Fibroblast of skin of left biceps (primary cell): ENCODE results near the gene RIF1.
A peak's percentile ranks its signal among the peaks of the same experiment; 100 is the strongest.

Experiments
- DNase-seq, 2 experiments: peaks; one replicate each; pipeline ENCODE4 v3.0.0-alpha.2; 2013; ENCODE audit warnings: low read depth in 2 of 2

RIF1 gene, protein sequence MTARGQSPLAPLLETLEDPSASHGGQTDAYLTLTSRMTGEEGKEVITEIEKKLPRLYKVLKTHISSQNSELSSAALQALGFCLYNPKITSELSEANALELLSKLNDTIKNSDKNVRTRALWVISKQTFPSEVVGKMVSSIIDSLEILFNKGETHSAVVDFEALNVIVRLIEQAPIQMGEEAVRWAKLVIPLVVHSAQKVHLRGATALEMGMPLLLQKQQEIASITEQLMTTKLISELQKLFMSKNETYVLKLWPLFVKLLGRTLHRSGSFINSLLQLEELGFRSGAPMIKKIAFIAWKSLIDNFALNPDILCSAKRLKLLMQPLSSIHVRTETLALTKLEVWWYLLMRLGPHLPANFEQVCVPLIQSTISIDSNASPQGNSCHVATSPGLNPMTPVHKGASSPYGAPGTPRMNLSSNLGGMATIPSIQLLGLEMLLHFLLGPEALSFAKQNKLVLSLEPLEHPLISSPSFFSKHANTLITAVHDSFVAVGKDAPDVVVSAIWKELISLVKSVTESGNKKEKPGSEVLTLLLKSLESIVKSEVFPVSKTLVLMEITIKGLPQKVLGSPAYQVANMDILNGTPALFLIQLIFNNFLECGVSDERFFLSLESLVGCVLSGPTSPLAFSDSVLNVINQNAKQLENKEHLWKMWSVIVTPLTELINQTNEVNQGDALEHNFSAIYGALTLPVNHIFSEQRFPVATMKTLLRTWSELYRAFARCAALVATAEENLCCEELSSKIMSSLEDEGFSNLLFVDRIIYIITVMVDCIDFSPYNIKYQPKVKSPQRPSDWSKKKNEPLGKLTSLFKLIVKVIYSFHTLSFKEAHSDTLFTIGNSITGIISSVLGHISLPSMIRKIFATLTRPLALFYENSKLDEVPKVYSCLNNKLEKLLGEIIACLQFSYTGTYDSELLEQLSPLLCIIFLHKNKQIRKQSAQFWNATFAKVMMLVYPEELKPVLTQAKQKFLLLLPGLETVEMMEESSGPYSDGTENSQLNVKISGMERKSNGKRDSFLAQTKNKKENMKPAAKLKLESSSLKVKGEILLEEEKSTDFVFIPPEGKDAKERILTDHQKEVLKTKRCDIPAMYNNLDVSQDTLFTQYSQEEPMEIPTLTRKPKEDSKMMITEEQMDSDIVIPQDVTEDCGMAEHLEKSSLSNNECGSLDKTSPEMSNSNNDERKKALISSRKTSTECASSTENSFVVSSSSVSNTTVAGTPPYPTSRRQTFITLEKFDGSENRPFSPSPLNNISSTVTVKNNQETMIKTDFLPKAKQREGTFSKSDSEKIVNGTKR (N-terminal part only)

DNA sequence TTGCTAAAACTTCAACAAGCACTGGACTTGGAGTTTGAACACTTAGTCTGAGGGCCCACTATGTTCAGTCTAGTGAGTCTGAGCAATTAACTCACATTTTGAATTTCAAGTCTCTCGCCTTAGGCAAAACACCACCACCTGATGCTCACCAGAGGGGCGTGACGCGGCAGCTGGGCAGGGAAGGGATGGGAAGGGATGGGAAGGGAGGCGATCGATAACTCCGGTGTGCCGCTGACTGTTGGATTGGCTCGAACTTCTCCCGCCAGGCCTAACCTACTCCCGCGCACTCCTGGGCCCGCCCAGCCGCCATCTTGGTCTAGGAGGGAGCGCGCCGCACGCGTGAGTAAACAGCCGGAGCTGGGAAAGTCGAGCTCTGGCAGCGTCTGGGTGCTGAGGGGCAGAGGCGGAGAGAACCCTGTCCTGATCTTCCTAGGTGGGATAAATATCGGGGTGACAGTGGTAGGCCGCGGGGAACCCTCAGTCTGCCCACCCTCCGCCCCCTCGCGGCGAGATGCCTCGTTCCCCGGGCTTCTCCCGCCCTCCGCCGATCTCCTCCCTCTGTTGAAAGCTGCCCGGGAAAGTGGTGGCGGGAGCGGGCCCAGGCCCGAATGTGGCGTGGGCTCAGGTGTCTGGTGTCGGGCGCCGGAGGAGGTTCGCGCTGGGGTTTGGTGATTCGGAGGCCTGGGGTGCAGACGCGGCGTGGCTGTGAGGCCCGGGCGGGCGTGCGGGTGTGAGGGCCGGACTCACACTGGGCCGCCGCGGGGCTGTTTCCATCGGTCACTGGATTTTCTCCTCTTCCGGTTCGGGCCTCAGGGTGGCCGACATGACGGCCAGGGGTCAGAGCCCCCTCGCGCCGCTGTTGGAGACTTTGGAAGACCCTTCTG lies at the start of gene RIF1:
RIF1 (plus strand) TSS at position 302 of the 884 bp plus-strand sequence; CDS start at position 824, 522 bp downstream.
- peak; percentile 74 to 81 for DNase-seq

GRCh38 chr2:151361674-151362370 lies 47.9 kb upstream of the RIF1 start:
- no peak for DNase-seq

DNA sequence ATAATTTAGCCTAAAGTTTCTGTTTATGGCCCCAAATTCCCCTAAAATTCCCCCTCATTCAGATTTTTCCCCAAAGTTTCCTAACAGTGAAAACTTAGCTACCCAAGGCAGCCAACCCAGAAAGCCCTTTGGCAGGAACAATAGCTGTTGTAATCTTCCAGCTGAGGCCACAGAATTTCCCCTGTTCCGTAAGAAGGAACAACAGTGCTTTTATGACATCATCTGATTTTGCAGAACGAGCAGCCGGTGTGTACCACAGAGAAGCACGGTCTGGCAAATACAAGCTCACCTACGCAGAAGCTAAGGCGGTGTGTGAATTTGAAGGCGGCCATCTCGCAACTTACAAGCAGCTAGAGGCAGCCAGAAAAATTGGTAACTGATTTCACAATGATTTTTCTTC lies 46.0 kb upstream of the RIF1 start:
- no peak for DNase-seq

DNA sequence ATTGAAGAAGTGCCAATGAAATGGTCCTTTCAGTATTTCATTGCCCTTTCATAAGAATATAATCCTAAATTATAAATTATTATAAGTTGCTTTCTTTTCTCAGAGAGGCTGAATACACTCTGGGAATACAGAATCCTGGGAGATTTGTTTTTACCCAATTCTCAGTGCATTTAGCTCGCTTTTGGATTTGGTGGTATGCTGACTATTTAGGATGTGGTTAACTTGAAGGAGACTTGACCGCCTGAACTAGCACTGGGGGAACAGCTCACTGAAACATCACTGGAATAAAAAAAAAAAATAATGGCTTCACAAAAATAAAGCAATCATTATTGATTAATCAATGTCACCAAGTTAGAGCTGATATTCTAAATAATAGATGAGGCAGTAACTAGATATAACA lies 42.1 kb upstream of the RIF1 start:
- DNase-seq: no peak

GRCh38 chr2:151374436-151374835 lies 35.3 kb upstream of the RIF1 start:
- DNase-seq: no peak

GRCh38 chr2:151379169-151379568 lies 30.5 kb upstream of the RIF1 start:
- no peak for DNase-seq

DNA sequence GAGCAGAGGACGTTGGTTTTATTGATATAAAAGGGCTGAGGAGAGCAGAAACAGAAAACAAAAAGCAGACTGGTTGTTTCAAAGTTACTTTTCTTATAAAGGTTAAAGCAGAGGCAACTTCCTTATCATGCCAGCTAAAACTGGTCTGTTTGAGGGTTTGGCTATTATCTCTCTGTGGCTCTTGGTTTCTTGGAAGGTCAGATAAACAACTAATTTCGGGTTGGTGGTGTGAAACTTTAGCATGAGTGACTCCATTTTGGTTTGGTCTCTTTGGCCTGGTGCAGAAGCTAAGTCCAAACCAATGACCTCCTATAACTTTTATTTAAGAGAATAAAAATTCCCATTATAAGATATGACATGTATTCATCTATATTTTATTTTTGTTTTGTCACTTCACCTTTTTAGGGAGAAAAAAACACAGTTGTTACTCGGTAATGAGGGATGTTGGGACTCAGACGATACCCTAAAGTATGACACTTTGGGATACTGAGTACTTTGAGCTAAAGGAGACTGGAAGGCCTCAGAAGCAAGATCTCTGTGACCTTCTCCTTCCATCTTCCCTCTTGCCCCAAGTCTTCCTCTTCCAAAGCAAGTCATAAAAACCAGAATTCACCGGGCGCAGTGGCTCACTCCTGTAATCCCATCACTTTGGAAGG lies 29.0 kb upstream of the RIF1 start:
- no peak for DNase-seq

DNA sequence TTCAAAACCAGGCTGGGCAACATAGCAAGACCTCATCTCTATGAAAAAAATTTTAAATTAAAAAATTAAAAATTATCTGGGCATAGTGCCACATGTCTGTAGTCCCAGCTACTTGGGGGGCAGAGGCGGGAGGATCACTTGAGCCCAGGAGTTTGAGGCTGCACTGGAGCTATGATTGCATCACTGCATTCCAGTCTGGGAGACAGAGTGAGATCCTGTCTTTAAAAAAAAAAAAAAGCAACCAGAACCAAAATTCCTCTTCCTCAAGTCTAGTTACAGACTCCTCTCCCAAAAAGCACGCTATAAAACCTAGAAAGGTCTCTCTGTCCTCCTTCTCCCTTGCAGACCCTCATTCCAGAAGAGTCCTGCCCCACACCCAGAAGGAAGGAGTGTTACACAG lies 28.4 kb upstream of the RIF1 start:
- DNase-seq: peak; percentile 59 to 65

DNA sequence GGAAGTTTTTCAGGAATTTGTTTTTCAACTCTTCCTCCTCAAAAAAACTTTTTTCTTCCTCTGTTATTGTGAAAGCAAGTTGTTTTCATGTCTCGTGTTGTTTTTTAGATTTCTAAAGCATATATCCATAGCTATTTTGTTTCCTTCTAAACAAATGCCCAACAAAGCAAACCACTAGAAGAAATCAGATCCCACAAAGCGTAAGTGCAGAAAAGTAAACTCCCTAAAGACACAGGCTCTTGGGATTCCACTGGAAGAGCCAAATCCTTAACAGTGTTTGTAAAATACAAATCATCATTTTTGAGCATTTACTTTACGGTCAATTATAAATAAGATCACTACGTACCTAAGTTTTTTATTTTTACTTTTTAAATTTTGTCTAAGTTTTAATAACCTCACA lies 21.7 kb upstream of the RIF1 start:
- DNase-seq: no peak

DNA sequence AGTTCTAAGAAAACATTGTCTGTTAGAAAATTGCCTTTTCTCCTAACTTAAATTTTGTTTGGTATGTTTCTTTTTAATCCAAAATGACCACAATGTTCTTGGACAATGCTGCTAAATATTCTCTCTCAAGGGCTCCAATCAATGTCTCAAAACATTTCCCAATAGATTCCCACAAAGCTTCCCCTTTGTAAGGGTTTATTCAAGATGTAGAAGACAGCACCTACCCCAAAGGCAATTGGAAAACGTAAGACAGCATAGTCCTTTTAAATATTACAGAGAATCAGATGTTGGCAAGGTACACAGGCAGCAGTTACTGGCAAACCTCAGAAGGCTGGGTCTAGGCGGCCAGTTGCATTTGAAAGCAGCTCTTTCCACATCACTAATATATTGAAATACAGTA lies 18.3 kb upstream of the RIF1 start:
- no peak for DNase-seq

DNA sequence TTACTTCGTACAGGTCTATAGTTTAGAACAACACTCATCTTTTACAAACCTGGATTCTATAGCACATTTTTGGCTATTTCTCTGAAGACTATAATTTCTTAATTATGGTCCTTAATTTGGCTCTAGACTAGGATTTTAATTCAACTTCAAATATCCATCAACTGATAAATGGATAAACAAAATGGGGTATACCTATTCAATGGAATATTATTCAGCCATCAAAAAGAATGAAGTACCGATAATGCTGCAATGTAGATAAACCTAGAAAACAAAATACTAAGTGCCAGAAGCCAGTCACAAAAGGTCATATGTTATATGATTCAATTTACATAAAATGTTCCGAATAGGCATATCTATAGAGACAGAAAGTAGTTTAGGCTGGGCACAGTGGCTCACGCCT lies 15.2 kb upstream of the RIF1 start:
- DNase-seq: no peak

DNA sequence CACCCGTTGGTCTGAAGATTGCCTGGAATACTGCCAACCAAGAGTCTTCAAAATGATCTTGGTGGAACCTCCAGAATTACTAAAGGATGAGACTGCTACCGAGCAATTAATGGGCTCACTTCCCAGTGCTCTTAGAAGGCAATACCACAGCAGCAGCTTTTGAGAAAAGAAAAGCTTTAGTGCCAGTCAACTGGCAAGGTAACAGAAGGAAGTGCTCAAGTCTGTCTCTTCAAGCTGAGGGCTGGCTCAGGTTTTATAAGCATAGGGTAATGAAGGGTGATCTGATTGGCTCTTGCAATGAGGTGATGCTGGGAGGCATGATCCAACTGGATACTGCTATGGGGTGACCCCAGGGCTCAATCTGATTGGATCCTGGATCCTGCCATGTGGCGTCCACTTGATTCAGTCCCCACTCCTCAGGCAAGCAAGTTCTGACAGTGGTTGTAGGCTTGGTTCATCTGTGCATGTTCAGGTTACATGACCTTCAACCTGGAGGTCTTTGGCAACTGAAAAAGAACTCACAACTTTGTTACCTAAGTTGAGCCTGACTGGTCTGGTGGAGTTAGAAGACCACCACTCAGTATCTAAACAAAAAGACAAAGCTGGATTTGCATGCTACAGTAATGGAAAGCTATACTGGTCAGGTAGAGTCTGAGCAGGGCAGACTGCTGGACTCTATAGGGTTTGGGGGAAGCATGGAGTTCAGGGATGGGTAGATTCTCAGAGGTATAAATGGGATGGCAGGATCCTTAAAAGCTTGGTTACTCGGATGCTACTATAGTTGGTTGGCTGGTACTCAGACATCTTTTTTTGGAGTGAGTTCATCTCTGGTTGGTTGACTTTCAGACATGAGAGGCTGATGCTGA lies 14.0 kb upstream of the RIF1 start:
- DNase-seq: no peak

- DNase-seq: no peak
Observed at GRCh38 chr2:151399981-151400380, 9.7 kb upstream of the RIF1 start.

- no peak for DNase-seq
Observed at GRCh38 chr2:151401149-151401548, 8.6 kb upstream of the RIF1 start.

GRCh38 chr2:151403914-151404313 lies 5.8 kb upstream of the RIF1 start:
- no peak for DNase-seq

DNA sequence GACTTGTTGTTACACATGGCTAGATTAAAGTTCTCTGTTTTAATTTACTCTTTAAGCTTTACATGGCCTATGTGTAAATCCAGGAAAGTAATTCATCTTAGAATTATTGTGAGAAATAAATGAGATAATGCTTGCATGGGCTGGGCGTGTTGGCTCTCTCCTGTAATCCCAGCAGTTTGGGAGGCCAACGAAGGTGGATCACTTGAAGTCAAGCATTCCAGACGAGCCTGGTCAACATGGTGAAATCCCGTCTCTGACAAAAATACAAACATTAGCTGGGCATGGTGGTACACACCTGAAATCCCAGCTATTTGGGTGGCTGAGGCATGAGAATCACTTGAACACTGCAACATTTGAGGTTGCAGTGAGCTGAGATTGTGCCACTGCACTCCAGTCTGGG lies 4.3 kb upstream of the RIF1 start:
- no peak for DNase-seq

- no peak for DNase-seq
Observed at GRCh38 chr2:151407281-151407680, 2.4 kb upstream of the RIF1 start.

- no peak for DNase-seq
Observed at GRCh38 chr2:151408788-151409600, 708 bp upstream of the RIF1 start.
